Stomach (tissue), 9 donors: ENCODE results near the gene CECR2. TPM values are rescaled to one million over a fixed set of nuclear protein-coding genes. Genes with fewer than 3 reads are reported as not detected.

Source experiments
- DNase-seq, 2 donors: peaks; one replicate each; pipeline versions ENCODE4 v3.0.0 to v3.0.0-alpha.2; 2013 to 2019
- H3K27ac ChIP-seq, 5 donors: fragments of 200-600 bp in 4 of 5; sonication (generic) in 4 of 5; one replicate each; pipeline ENCODE4 v1.5.1; 2013 to 2019; ENCODE audit warnings: mild to moderate bottlenecking in 1 of 5, moderate library complexity in 1 of 5
- H3K27me3 ChIP-seq, 3 donors: fragments of 200-600 bp; sonication (generic); one replicate each; pipeline ENCODE4 v1.5.1; 2017 to 2019; ENCODE audit warnings: mixed run types in 1 of 3
- H3K36me3 ChIP-seq, 4 donors: fragments of 200-600 bp; sonication (generic); 1 replicate in 3 of 4; 2 replicates in 1 of 4; pipeline ENCODE4 v1.5.1; 2016 to 2019
- H3K4me1 ChIP-seq, 4 donors: fragments of 200-600 bp; sonication (generic); one replicate each; pipeline ENCODE4 v1.5.1; 2016 to 2019
- H3K4me3 ChIP-seq, 4 donors: fragments of 200-600 bp; sonication (generic) in 3 of 4; one replicate each; pipeline ENCODE4 v1.5.1; 2016 to 2019; ENCODE audit warnings: mild to moderate bottlenecking in 1 of 4
- H3K9me3 ChIP-seq, 4 donors: fragments of 200-600 bp; sonication (generic); one replicate each; pipeline ENCODE4 v1.5.1; 2016 to 2019
- CTCF ChIP-seq, 7 experiments: fragments of 450-650 bp in 4 of 7; fragments of 200-600 bp in 3 of 7; sonication (generic) in 3 of 7; IDR thresholded peaks; one replicate each; pipeline ENCODE4 v1.5.1; 2016 to 2019; ENCODE audit warnings: antibody characterized with exemption in 7 of 7, control low read depth in 2 of 7, mild to moderate bottlenecking in 1 of 7
- EP300 ChIP-seq: sonication (generic); formaldehyde crosslinking; IDR thresholded peaks from one replicate; pipeline ENCODE4 v1.6.1; 2017; ENCODE audit warnings: antibody characterized with exemption
- POLR2A ChIP-seq, 4 donors: fragments of 450-650 bp; IDR thresholded peaks; one replicate each; pipeline ENCODE4 v1.6.1; 2016; ENCODE audit warnings: antibody characterized with exemption in 4 of 4, control low read depth in 2 of 4, mild to moderate bottlenecking in 1 of 4, moderate library complexity in 1 of 4
- POLR2AphosphoS5 ChIP-seq, 3 donors: sonication (generic); formaldehyde crosslinking; IDR thresholded peaks; one replicate each; pipeline ENCODE4 v1.6.1; 2016; ENCODE audit warnings: antibody characterized with exemption in 3 of 3
- WGBS, 5 donors: extraction: QIAGEN DNeasy Blood & Tissue Kit in 3 of 5; methylation state at CpG; one replicate each; pipeline versions ENCODE4 v1.1.5 to v1.1.7; 2013 to 2018; 5-methylcytosine and 5-hydroxymethylcytosine counted together
- intact Hi-C: fragments of 100-400 bp; cut with DNase I; formaldehyde crosslinking; loops from one replicate; pipeline ENCODE4 v1.15.1; 2023; ENCODE audit warnings: low total_unique reads
- polyA plus RNA-seq, 3 donors: library from polyadenylated mRNA; stranded (reverse); fragments of 200-250 nt; gene quantifications; one replicate each; pipeline ENCODE4 v1.2.3, GENCODE V29; 2013
- total RNA-seq, 5 donors: library from RNA; depleted of rRNA; stranded (reverse); fragments of >200 nt; gene quantifications; one replicate each; pipeline versions ENCODE4 v1.1.0 to v1.2.3, GENCODE V29; 2014 to 2016
- donor health status: healthy with polysubstance abuse.
- donor health status: Bipolar disorder and iron deficiency.
- donor health status: healthy.

Gene CECR2
- total and polyA plus RNA-seq, 8 donors: 0.13 to 3.1 (median 0.44) TPM; not detected in 1

GRCh38 chr22:17401728-17402127 is 32.5 kb downstream of the CECR2 start:
- H3K27me3 ChIP-seq: no peaks in the 10 kb centered on the region
- H3K4me3 ChIP-seq: no peak overlapping the region
- H3K27ac ChIP-seq: no peak overlapping the region
- intact Hi-C loops: no loop called here
- H3K9me3 ChIP-seq: no peaks in the 10 kb centered on the region
- DNase-seq: no peak
- WGBS, 5 donors: 86 to 97% (median 90%) methylated on average over 7 of the region's 7 CpGs
- TF ChIP-seq EP300 (no peak), POLR2A (IDR thresholded peaks at IDR 0.05) (no peak), POLR2AphosphoS5 (IDR thresholded peaks at IDR 0.05) (no peak), CTCF (IDR thresholded peaks at IDR 0.05) (no peak)
- H3K4me1 ChIP-seq: no peaks in the 10 kb centered on the region
- no peaks in the 10 kb centered on the region for H3K36me3 ChIP-seq

GRCh38 chr22:17402293-17402692 is 33.0 kb downstream of the CECR2 start:
- H3K27ac ChIP-seq: no peak overlapping the region
- no peaks in the 10 kb centered on the region for H3K9me3 ChIP-seq
- H3K27me3 ChIP-seq: no peaks in the 10 kb centered on the region
- no peaks in the 10 kb centered on the region for H3K36me3 ChIP-seq
- H3K4me3 ChIP-seq: no peak overlapping the region
- intact Hi-C loops: no loop called here
- TF ChIP-seq POLR2A (IDR thresholded peaks at IDR 0.05): no peak
- TF ChIP-seq POLR2AphosphoS5 (IDR thresholded peaks at IDR 0.05): no peak
- TF ChIP-seq EP300: no peak
- TF ChIP-seq CTCF (IDR thresholded peaks at IDR 0.05): no peak
- no peak for DNase-seq
- no peaks in the 10 kb centered on the region for H3K4me1 ChIP-seq

- no peak for DNase-seq
- H3K9me3 ChIP-seq: no peaks in the 10 kb centered on the region
- TF ChIP-seq POLR2A (IDR thresholded peaks at IDR 0.05): no peak
- no peak for TF ChIP-seq EP300
- H3K4me1 ChIP-seq: no peaks in the 10 kb centered on the region
- no peak overlapping the region for H3K4me3 ChIP-seq
- 65 to 80% (median 77%) methylated on average over 13 of the region's 13 CpGs for WGBS, 5 donors
- no peaks in the 10 kb centered on the region for H3K36me3 ChIP-seq
- H3K27ac ChIP-seq: no peak overlapping the region
- intact Hi-C loops: no loop called here
- H3K27me3 ChIP-seq: no peaks in the 10 kb centered on the region
These were observed 34.6 kb downstream of the CECR2 start for GRCh38 chr22:17403906-17404305.

- WGBS, 5 donors: 65 to 82% (median 77%) methylated on average over 5 of the region's 5 CpGs
- intact Hi-C loops: no loop called here
- no peaks in the 10 kb centered on the region for H3K9me3 ChIP-seq
- no peak for TF ChIP-seq POLR2A (IDR thresholded peaks at IDR 0.05)
- no peak for DNase-seq
- H3K27me3 ChIP-seq: no peaks in the 10 kb centered on the region
- no peaks in the 10 kb centered on the region for H3K36me3 ChIP-seq
- no peak overlapping the region for H3K27ac ChIP-seq
- H3K4me1 ChIP-seq: no peaks in the 10 kb centered on the region
- no peak overlapping the region for H3K4me3 ChIP-seq
These were observed 38.4 kb downstream of the CECR2 start for GRCh38 chr22:17407643-17408042.

- Histone ChIP-seq H3K4me1 (no peaks in the 10 kb centered on the region), H3K4me3 (no peak overlapping the region), H3K9me3 (no peaks in the 10 kb centered on the region), H3K27me3 (no peaks in the 10 kb centered on the region), H3K27ac (no peak overlapping the region), H3K36me3 (no peaks in the 10 kb centered on the region)
- intact Hi-C loops: no loop called here
- no peak for TF ChIP-seq EP300
- TF ChIP-seq CTCF (IDR thresholded peaks at IDR 0.05): no peak
- TF ChIP-seq POLR2A (IDR thresholded peaks at IDR 0.05): no peak
- TF ChIP-seq POLR2AphosphoS5 (IDR thresholded peaks at IDR 0.05): no peak
- WGBS, 5 donors: 80 to 90% (median 81%) methylated on average over 4 of the region's 4 CpGs
- DNase-seq: no peak
These were observed 41.3 kb downstream of the CECR2 start for GRCh38 chr22:17410576-17410975.
